CD14-positive monocyte (primary cell): ENCODE results near the gene AHCYL1. TPM values are rescaled to one million over a fixed set of nuclear protein-coding genes. Genes with fewer than 3 reads are reported as not detected.

Experiments
- DNase-seq, 3 donors: peaks; one replicate each; pipeline ENCODE4 v3.0.0-alpha.2; 2011 to 2022
- H2AFZ ChIP-seq: 2 replicates; pipeline ENCODE4 v1.6.0; 2012; ENCODE audit warnings: mild to moderate bottlenecking, low read depth, low read length, inconsistent platforms; ENCODE audit not compliant: insufficient read depth, poor library complexity, severe bottlenecking
- H3K27ac ChIP-seq, 2 donors: 1 replicate in 1 of 2; 2 replicates in 1 of 2; pipeline ENCODE4 v1.5.1; 2012 to 2013; ENCODE audit warnings: low read length in 2 of 2, control low read depth in 1 of 2, inconsistent platforms in 1 of 2, low read depth in 1 of 2, mild to moderate bottlenecking in 1 of 2
- H3K27me3 ChIP-seq, 2 donors: one replicate each; pipeline versions ENCODE4 v1.6.0 to v1.6.1; 2011 to 2013; ENCODE audit warnings: low read length in 2 of 2; ENCODE audit not compliant: control insufficient read depth in 2 of 2, insufficient read depth in 2 of 2
- H3K36me3 ChIP-seq, 2 donors: replicated peaks in 1 of 2; 1 replicate in 1 of 2; 2 replicates in 1 of 2; pipeline versions ENCODE4 v1.5.1 to v1.6.1; 2012 to 2013; ENCODE audit warnings: low read length in 2 of 2, control low read depth in 1 of 2, inconsistent platforms in 1 of 2, mild to moderate bottlenecking in 1 of 2; ENCODE audit not compliant: insufficient read depth in 2 of 2, control insufficient read depth in 1 of 2
- H3K4me1 ChIP-seq, 2 donors: 1 replicate in 1 of 2; 2 replicates in 1 of 2; pipeline versions ENCODE4 v1.5.1 to v1.6.1; 2012 to 2013; ENCODE audit warnings: low read length in 2 of 2, control low read depth in 1 of 2, inconsistent platforms in 1 of 2, mild to moderate bottlenecking in 1 of 2, moderate library complexity in 1 of 2; ENCODE audit not compliant: insufficient read depth in 2 of 2, control insufficient read depth in 1 of 2
- H3K4me2 ChIP-seq: replicated peaks from 2 replicates; pipeline ENCODE3; 2012; ENCODE audit warnings: low read length, moderate library complexity, mild to moderate bottlenecking; ENCODE audit not compliant: poor library complexity, severe bottlenecking; ENCODE audit errors: extremely low read depth
- H3K4me3 ChIP-seq, 3 experiments: fragments of 200-600 bp in 1 of 3; sonication (generic) in 1 of 3; replicated peaks in 1 of 3; 1 replicate in 2 of 3; 2 replicates in 1 of 3; pipeline ENCODE4 v1.5.1; 2011 to 2013; ENCODE audit warnings: low read length in 3 of 3, mild to moderate bottlenecking in 3 of 3, control low read depth in 2 of 3, low read depth in 2 of 3, inconsistent platforms in 1 of 3, moderate library complexity in 1 of 3
- H3K79me2 ChIP-seq: 2 replicates; pipeline ENCODE4 v1.6.0; 2012; ENCODE audit warnings: mild to moderate bottlenecking, control low read depth, inconsistent platforms, low read length, moderate library complexity; ENCODE audit not compliant: insufficient read depth
- H3K9ac ChIP-seq: 2 replicates; pipeline ENCODE4 v1.6.0; 2017; ENCODE audit warnings: low read length, mild to moderate bottlenecking; ENCODE audit not compliant: insufficient read depth, poor library complexity, severe bottlenecking
- H3K9me3 ChIP-seq, 2 donors: replicated peaks in 1 of 2; 1 replicate in 1 of 2; 2 replicates in 1 of 2; pipeline versions ENCODE4 v1.5.1 to v1.6.1; 2012 to 2013; ENCODE audit warnings: low read length in 2 of 2, control low read depth in 1 of 2; ENCODE audit not compliant: control insufficient read depth in 1 of 2, insufficient read depth in 1 of 2
- H4K20me1 ChIP-seq: 2 replicates; pipeline ENCODE4 v1.6.0; 2012; ENCODE audit warnings: mild to moderate bottlenecking, low read length, control low read depth, moderate library complexity; ENCODE audit not compliant: insufficient read depth
- H3K27ac Mint-ChIP-seq, 7 donors: one replicate each; pipeline ENCODE4 v1.8.0; 2020; ENCODE audit warnings: mild to moderate bottlenecking in 7 of 7, mixed read lengths in 7 of 7, moderate library complexity in 6 of 7, inconsistent platforms in 2 of 7
- H3K27me3 Mint-ChIP-seq, 3 donors: one replicate each; pipeline ENCODE4 v1.8.0; 2021 to 2022; ENCODE audit warnings: low read depth in 3 of 3, mild to moderate bottlenecking in 3 of 3, mixed read lengths in 3 of 3, moderate library complexity in 3 of 3, inconsistent platforms in 1 of 3
- H3K36me3 Mint-ChIP-seq, 2 donors: one replicate each; pipeline ENCODE4 v1.8.0; 2020; ENCODE audit warnings: mixed read lengths in 2 of 2, inconsistent platforms in 1 of 2, mild to moderate bottlenecking in 1 of 2
- H3K4me1 Mint-ChIP-seq: one replicate; pipeline ENCODE4 v1.8.0; 2020; ENCODE audit warnings: mild to moderate bottlenecking, mixed read lengths
- H3K4me3 Mint-ChIP-seq, 2 donors: one replicate each; pipeline ENCODE4 v1.8.0; 2020; ENCODE audit warnings: mild to moderate bottlenecking in 2 of 2, mixed read lengths in 2 of 2, moderate library complexity in 1 of 2
- H3K9me3 Mint-ChIP-seq, 7 donors: one replicate each; pipeline ENCODE4 v1.8.0; 2020 to 2022; ENCODE audit warnings: mixed read lengths in 7 of 7, mild to moderate bottlenecking in 6 of 7, moderate library complexity in 6 of 7, inconsistent platforms in 2 of 7
- WGBS: methylation state at CpG from one replicate; pipeline ENCODE4 v1.1.5; 2013; ENCODE audit warnings: missing lambda C conversion rate; ENCODE audit not compliant: insufficient coverage; 5-methylcytosine and 5-hydroxymethylcytosine counted together
- intact Hi-C, 2 donors: fragments of 100-400 bp; cut with micrococcal nuclease; formaldehyde crosslinking; loops; one replicate each; pipeline versions ENCODE4 v1.15.0 to v1.15.1; 2023
- polyA plus RNA-seq, 3 donors: library from polyadenylated mRNA; depleted of rRNA in 1 of 3; unstranded in 2 of 3; stranded (reverse) in 1 of 3; fragments of 300-500 nt in 2 of 3; fragments of >200 nt in 1 of 3; fragmentation: Illumina TruSeq in 2 of 3; gene quantifications; 1 replicate in 2 of 3; 2 replicates in 1 of 3; pipeline ENCODE4 v1.2.3, GENCODE V29; 2012 to 2021
- TF ChIP-seq, protein P1 (sequence below): fragments of 200-600 bp; IDR thresholded peaks from one replicate; pipeline ENCODE4 v1.8.0; 2022; ENCODE audit warnings: antibody characterized with exemption, mild to moderate bottlenecking

AHCYL1 gene
- polyA plus RNA-seq, 3 donors = 39.1 to 63.9 (median 48.8) TPM

DNA sequence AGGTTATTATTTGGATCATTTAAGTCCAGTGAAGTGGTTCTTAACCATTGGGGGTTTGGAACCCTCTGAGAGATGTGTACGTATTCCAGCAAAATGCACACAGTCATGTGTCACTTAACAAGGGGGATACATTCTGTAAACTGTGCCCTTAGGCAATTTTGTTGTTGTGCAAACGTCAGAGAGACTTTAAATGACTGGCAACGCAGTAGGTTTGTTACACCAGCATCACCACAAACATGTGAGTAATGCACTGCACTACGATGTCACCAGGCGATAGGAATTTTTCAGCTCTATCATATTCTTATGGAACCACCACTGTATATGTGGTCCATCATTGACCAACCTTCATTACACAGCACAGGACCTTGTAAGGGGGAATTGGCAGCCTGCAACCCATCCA lies 11.9 kb downstream of the AHCYL1 start:
- Histone ChIP-seq H3K4me1 (peaks cover 10 to 13% of the 10 kb centered on the region in 2 donors), H3K27ac (no peak overlapping the region), H3K4me2 (no peak overlapping the region), H3K4me3 (no peak overlapping the region), H3K9me3 (no peaks in the 10 kb centered on the region), H3K9ac (no peak overlapping the region), H3K79me2 (peaks cover 83% of the 10 kb centered on the region), H4K20me1 (peaks cover 78% of the 10 kb centered on the region), H3K36me3 (peaks cover 5 to 23% of the 10 kb centered on the region in 2 donors), H3K27me3 (no peaks in the 10 kb centered on the region), H2AFZ (no peak overlapping the region)
- peaks cover 9 to 21% of the 10 kb centered on the region in 2 donors for H3K36me3 Mint-ChIP-seq
- TF ChIP-seq, protein P1, sequence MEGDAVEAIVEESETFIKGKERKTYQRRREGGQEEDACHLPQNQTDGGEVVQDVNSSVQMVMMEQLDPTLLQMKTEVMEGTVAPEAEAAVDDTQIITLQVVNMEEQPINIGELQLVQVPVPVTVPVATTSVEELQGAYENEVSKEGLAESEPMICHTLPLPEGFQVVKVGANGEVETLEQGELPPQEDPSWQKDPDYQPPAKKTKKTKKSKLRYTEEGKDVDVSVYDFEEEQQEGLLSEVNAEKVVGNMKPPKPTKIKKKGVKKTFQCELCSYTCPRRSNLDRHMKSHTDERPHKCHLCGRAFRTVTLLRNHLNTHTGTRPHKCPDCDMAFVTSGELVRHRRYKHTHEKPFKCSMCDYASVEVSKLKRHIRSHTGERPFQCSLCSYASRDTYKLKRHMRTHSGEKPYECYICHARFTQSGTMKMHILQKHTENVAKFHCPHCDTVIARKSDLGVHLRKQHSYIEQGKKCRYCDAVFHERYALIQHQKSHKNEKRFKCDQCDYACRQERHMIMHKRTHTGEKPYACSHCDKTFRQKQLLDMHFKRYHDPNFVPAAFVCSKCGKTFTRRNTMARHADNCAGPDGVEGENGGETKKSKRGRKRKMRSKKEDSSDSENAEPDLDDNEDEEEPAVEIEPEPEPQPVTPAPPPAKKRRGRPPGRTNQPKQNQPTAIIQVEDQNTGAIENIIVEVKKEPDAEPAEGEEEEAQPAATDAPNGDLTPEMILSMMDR = no peak
- H3K4me1 Mint-ChIP-seq = peaks cover 18% of the 10 kb centered on the region
- no peak overlapping the region for H3K4me3 Mint-ChIP-seq
- peaks cover 0 to 2% (median 0%) of the 10 kb centered on the region in 3 donors for H3K27me3 Mint-ChIP-seq
- DNase-seq = peak in 1 of 3 donors; percentile 41
- H3K9me3 Mint-ChIP-seq = no peaks in the 10 kb centered on the region
- 100% methylated on average over 1 of the region's 5 CpGs for WGBS
- H3K27ac Mint-ChIP-seq = peak overlapping the region in 2 of 7 donors; percentile 19 to 23
- intact Hi-C loops = no loop called here

DNA sequence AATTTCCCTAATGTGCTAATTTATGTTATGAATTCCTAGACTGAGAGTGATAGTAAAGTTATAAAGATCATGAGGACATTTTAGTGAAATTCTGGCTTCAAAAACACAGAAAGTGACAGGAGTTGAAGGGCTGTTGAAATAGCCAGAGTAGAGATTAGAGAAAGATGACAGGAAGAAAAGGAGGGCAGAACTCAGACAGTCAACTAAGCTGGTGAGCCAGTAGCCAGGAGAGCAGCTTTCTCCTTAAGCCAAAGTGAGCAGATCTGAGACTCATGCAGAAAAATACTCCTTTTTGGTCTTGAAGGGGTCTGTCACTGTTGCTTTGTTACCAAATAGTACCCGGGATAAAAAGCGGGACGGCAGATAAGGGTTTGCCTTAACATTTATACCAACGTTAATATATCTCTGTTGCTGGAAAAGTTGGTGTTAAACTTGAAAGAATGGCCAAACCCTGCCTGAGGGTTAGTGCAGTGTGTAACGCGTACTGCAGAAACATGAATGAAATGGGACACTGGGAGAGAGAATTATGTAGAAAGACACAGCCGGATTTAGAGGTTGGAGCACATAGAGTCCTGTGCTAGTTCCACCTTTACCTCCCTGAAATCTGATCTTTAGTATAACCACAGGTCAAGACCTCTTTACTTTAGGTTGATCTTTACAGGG lies 12.8 kb downstream of the AHCYL1 start:
- Histone ChIP-seq H3K36me3 (peaks cover 5 to 23% of the 10 kb centered on the region in 2 donors), H3K27ac (no peak overlapping the region), H3K9me3 (no peaks in the 10 kb centered on the region), H4K20me1 (peaks cover 78% of the 10 kb centered on the region), H3K79me2 (peaks cover 81% of the 10 kb centered on the region), H3K4me2 (no peak overlapping the region), H3K27me3 (no peaks in the 10 kb centered on the region), H3K4me1 (peaks cover 4 to 6% of the 10 kb centered on the region in 2 donors), H2AFZ (no peak overlapping the region), H3K4me3 (no peak overlapping the region), H3K9ac (no peak overlapping the region)
- peaks cover 9 to 17% of the 10 kb centered on the region in 2 donors for H3K36me3 Mint-ChIP-seq
- H3K4me1 Mint-ChIP-seq = peaks cover 11% of the 10 kb centered on the region
- WGBS = 94% methylated on average over 4 of the region's 7 CpGs
- no peaks in the 10 kb centered on the region for H3K9me3 Mint-ChIP-seq
- peaks cover 0 to 2% (median 0%) of the 10 kb centered on the region in 3 donors for H3K27me3 Mint-ChIP-seq
- TF ChIP-seq, protein P1 = no peak
- peak overlapping the region in 3 of 7 donors; percentile 33 to 52 (median 49) for H3K27ac Mint-ChIP-seq
- intact Hi-C loops = no loop called here
- H3K4me3 Mint-ChIP-seq = no peak overlapping the region
- DNase-seq = no peak
